ENCODE measurements around the gene NFYA. TPM values are rescaled to one million over a fixed set of nuclear protein-coding genes. Genes with fewer than 3 reads are reported as not detected.

The NFYA gene
- total RNA-seq, 1 experiment from 2014 or later, result 31.9 TPM

DNA sequence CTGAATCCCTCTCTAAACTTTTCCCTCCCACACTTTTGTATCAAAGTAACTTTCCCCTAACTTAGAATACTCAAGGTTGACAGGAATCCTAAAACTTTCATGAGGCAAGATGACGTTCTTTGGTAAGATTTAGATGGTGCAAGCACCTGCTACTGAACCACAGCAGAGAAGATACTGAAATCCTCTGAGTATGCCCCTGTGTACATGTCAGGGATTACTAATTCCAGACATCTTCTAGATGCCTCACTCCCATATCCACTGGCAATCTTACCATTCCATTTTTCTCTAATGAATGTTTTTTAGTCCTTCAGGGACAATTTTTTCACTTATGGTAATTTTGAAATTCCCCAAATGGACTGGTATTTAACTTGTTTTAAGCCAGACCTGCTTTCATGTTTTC is 10.7 kb upstream of the NFYA start:
- no TSS peak for BruUV-seq (replicated peaks)
- Histone ChIP-seq H3K36me3 (ENCODE audit: low read depth) (no peaks in the 10 kb centered on the region), H3K4me3 (no peak overlapping the region), H3K4me1 (replicated peaks; ENCODE audit: insufficient read depth) (no peaks in the 10 kb centered on the region), H3K27ac (no peak overlapping the region), H3K4me2 (no peak overlapping the region), H3K79me2 (ENCODE audit: low read depth) (no peaks in the 10 kb centered on the region), H4K20me1 (ENCODE audit: insufficient read depth) (0 out of 2 replicates have a peak, but pooled peaks cover 4% of the 10 kb centered on the region), H3K27me3 (ENCODE audit: insufficient read depth, low read depth) (no peaks in the 10 kb centered on the region), H2AFZ (no peak overlapping the region), H3K9me2 (ENCODE audit: insufficient read depth) (no peaks in the 10 kb centered on the region), H3F3A (ENCODE audit: insufficient read depth, low read depth) (no peaks in the 10 kb centered on the region; the same call in 1 of the 2 replicates), H3K9me3 (ENCODE audit: insufficient read depth, low read depth) (no peaks in the 10 kb centered on the region)
- ChIA-PET CTCF (no interaction called here), POLR2A (ENCODE audit: unreplicated experiment) (no interaction called here)
- intact Hi-C loops (cut with micrococcal nuclease; ENCODE audit: unreplicated experiment), result loop anchor here (10.0 kb wide), 2 partner anchors 737 to 1687 kb away; no protein-coding TSS in a partner anchor
- no peak for DNase-seq
- TF ChIP-seq EZH2 (IDR thresholded peaks at IDR 0.05; ENCODE audit: low read depth) (no peak), CTCF (conservative IDR thresholded peaks at IDR 0.05) (no peak)

DNA sequence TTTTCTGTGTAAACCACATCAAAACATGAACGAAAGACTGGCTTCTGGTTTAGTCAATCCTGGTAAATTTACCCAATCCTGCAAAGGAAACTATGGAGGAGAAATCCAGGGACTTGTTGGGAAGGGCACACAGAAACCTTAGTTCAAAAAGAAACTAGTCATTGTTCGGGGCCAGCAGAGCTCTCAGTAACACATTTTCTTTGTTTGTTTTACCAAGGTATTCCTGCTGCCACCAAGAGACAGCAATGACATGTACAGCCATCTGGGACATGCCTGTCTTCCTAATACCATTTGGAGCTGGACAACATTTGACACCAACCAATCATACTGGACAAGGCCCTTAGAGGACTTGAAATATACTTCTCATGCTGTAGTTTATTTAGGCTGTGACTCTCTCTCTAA is 8.9 kb upstream of the NFYA start:
- TF ChIP-seq CTCF (conservative IDR thresholded peaks at IDR 0.05) (no peak), EZH2 (IDR thresholded peaks at IDR 0.05; ENCODE audit: low read depth) (no peak)
- Histone ChIP-seq H2AFZ (no peak overlapping the region), H3K27ac (no peak overlapping the region), H3K4me1 (replicated peaks; ENCODE audit: insufficient read depth) (no peaks in the 10 kb centered on the region), H3K4me3 (no peak overlapping the region), H3K79me2 (ENCODE audit: low read depth) (no peaks in the 10 kb centered on the region), H3K36me3 (ENCODE audit: low read depth) (no peaks in the 10 kb centered on the region), H3K4me2 (no peak overlapping the region), H3K27me3 (ENCODE audit: insufficient read depth, low read depth) (no peaks in the 10 kb centered on the region), H3F3A (ENCODE audit: insufficient read depth, low read depth) (peaks cover 8% of the 10 kb centered on the region; the same call in 1 of the 2 replicates), H4K20me1 (ENCODE audit: insufficient read depth) (0 out of 2 replicates have a peak, but pooled peaks cover 4% of the 10 kb centered on the region), H3K9me3 (ENCODE audit: insufficient read depth, low read depth) (no peaks in the 10 kb centered on the region), H3K9me2 (ENCODE audit: insufficient read depth) (no peaks in the 10 kb centered on the region)
- no peak for DNase-seq
- ChIA-PET POLR2A (ENCODE audit: unreplicated experiment) (no interaction called here), CTCF (no interaction called here)
- no TSS peak for BruUV-seq (replicated peaks)
- intact Hi-C loops (cut with micrococcal nuclease; ENCODE audit: unreplicated experiment), result loop anchor here (10.0 kb wide), 2 partner anchors 739 to 1689 kb away; no protein-coding TSS in a partner anchor

DNA sequence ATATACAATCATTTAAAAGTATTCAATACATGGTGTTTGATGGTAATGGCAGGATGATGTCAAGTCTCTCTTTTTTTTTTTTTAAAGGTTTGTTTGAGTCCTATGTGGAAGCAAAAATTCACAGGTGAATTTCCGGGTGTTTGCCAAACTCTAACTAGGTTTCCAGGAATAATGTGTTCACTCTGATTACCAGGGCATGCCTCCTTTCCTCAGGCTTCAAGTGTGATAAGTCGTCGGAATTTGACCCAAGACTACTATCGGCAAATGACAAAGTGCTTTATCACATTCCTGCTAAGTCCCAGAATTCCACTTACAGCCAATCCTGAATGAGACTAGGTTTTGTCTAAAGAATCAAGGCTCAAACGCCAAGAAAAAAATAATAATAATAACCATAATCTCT is 7.9 kb upstream of the NFYA start:
- no peak overlapping the region for H2AFZ ChIP-seq
- DNase-seq, result no peak
- no peaks in the 10 kb centered on the region; the same call in 1 of the 2 replicates for H3K79me2 ChIP-seq (ENCODE audit: low read depth)
- H3K9me3 ChIP-seq (ENCODE audit: insufficient read depth, low read depth), result no peaks in the 10 kb centered on the region
- peaks cover 1% of the 10 kb centered on the region; the same call in 1 of the 2 replicates for H3K4me1 ChIP-seq (replicated peaks; ENCODE audit: insufficient read depth)
- CTCF ChIA-PET, result no interaction called here
- H4K20me1 ChIP-seq (ENCODE audit: insufficient read depth), result 0 out of 2 replicates have a peak, but pooled peaks cover 4% of the 10 kb centered on the region
- no peak overlapping the region for H3K4me2 ChIP-seq
- TF ChIP-seq CTCF (conservative IDR thresholded peaks at IDR 0.05), result no peak
- TF ChIP-seq EZH2 (IDR thresholded peaks at IDR 0.05; ENCODE audit: low read depth), result no peak
- POLR2A ChIA-PET (ENCODE audit: unreplicated experiment), result no interaction called here
- no peak overlapping the region for H3K4me3 ChIP-seq
- H3K27me3 ChIP-seq (ENCODE audit: insufficient read depth, low read depth), result no peaks in the 10 kb centered on the region
- intact Hi-C loops (cut with micrococcal nuclease; ENCODE audit: unreplicated experiment), result loop anchor here (5.0 to 10.0 kb wide), 3 partner anchors 38 to 1690 kb away; no protein-coding TSS in a partner anchor
- H3F3A ChIP-seq (ENCODE audit: insufficient read depth, low read depth), result peaks cover 8% of the 10 kb centered on the region; the same call in 1 of the 2 replicates
- no TSS peak for BruUV-seq (replicated peaks)
- no peak overlapping the region for H3K27ac ChIP-seq
- H3K9me2 ChIP-seq (ENCODE audit: insufficient read depth), result no peaks in the 10 kb centered on the region
- no peaks in the 10 kb centered on the region for H3K36me3 ChIP-seq (ENCODE audit: low read depth)
